Embryonic facial prominence (tissue), 1 donor: ENCODE results near the gene NPM3.
A peak's percentile ranks its signal among the peaks of the same experiment; 100 is the strongest.

Source experiments
- DNase-seq: peaks from one replicate; pipeline ENCODE4 v3.0.0-alpha.2; 2016; ENCODE audit errors: extremely low spot score

The NPM3 gene

GRCh38 chr10:101758858-101759257, 24.4 kb downstream of the NPM3 start:
- no peak for DNase-seq

GRCh38 chr10:101752241-101752640, 31.0 kb downstream of the NPM3 start:
- DNase-seq = peak; percentile 2

- DNase-seq = no peak
Measured at GRCh38 chr10:101749047-101750016, 33.9 kb downstream of the NPM3 start.

- DNase-seq = no peak
Measured at GRCh38 chr10:101748496-101748895, 34.8 kb downstream of the NPM3 start.

GRCh38 chr10:101745074-101745696, 38.1 kb downstream of the NPM3 start:
- no peak for DNase-seq

GRCh38 chr10:101744267-101744666, 39.0 kb downstream of the NPM3 start:
- no peak for DNase-seq

- no peak for DNase-seq
Measured at GRCh38 chr10:101741938-101742337, 41.3 kb downstream of the NPM3 start.

GRCh38 chr10:101736666-101737065, 46.6 kb downstream of the NPM3 start:
- DNase-seq = no peak

GRCh38 chr10:101732096-101732495, 51.1 kb downstream of the NPM3 start:
- no peak for DNase-seq
